HAP-1 (cell line): ENCODE data around the gene SLC25A36.
"Not testable (repeated sequence)": the region's sequence is repeated elsewhere in the genome, so short reads cannot be mapped to it uniquely, and the experiment has no call there.

Experiments
- DNase-seq, 2 experiments: peaks; one replicate each; pipeline ENCODE4 v3.0.0-alpha.2; 2016 to 2020; ENCODE audit warnings: low spot score in 2 of 2
- H3K27me3 ChIP-seq: fragments of 250-450 bp; sonication (Bioruptor Pico); 2 replicates; pipeline ENCODE4 v1.5.1; 2020; ENCODE audit warnings: low read depth, mild to moderate bottlenecking, moderate library complexity
- H3K36me3 ChIP-seq: fragments of 250-450 bp; sonication (Bioruptor Pico); replicated peaks from 2 replicates; pipeline ENCODE4 v1.5.1; 2020; ENCODE audit warnings: mild to moderate bottlenecking
- H3K4me1 ChIP-seq: fragments of 250-450 bp; sonication (Bioruptor Pico); 2 replicates; pipeline ENCODE4 v1.5.1; 2020; ENCODE audit warnings: mild to moderate bottlenecking
- H3K4me3 ChIP-seq: fragments of 250-450 bp; sonication (Bioruptor Pico); 2 replicates; pipeline ENCODE4 v1.5.1; 2020; ENCODE audit warnings: mild to moderate bottlenecking, moderate library complexity
- H3K9me3 ChIP-seq: fragments of 250-450 bp; sonication (Bioruptor Pico); 2 replicates; pipeline ENCODE4 v1.5.1; 2020; ENCODE audit warnings: mild to moderate bottlenecking, moderate library complexity
- in situ Hi-C: fragments of 300-500 bp; cut with MboI; formaldehyde crosslinking; loops from 3 replicates; pipeline ENCODE4 v1.14.3; 2020; ENCODE audit warnings: low sequenced_read_pairs, inconsistent platforms, mixed read lengths

The SLC25A36 gene

GRCh38 chr3:140942221-140943104 lies 827 bp downstream of the SLC25A36 start:
- Histone ChIP-seq H3K9me3 (no peaks in the 10 kb centered on the region), H3K36me3 (peaks cover 10% of the 10 kb centered on the region; the same call in 1 of the 2 replicates), H3K4me3 (peak overlapping the region; percentile 85), H3K4me1 (peaks cover 15% of the 10 kb centered on the region), H3K27me3 (no peaks in the 10 kb centered on the region)
- in situ Hi-C loops, result no loop called here
- DNase-seq, result peak; percentile 35 to 75

GRCh38 chr3:140943781-140944552 lies 2.3 kb downstream of the SLC25A36 start:
- in situ Hi-C loops, result no loop called here
- H3K36me3 ChIP-seq, result peaks cover 13% of the 10 kb centered on the region; the same call in 1 of the 2 replicates
- no peak for DNase-seq
- peak overlapping the region; percentile 85 for H3K4me3 ChIP-seq
- peaks cover 16% of the 10 kb centered on the region for H3K4me1 ChIP-seq
- no peaks in the 10 kb centered on the region for H3K9me3 ChIP-seq
- H3K27me3 ChIP-seq, result no peaks in the 10 kb centered on the region

- Histone ChIP-seq H3K27me3 (no peaks in the 10 kb centered on the region), H3K9me3 (no peaks in the 10 kb centered on the region), H3K36me3 (peaks cover 13% of the 10 kb centered on the region; the same call in 1 of the 2 replicates), H3K4me1 (peaks cover 43% of the 10 kb centered on the region), H3K4me3 (no peak overlapping the region)
- in situ Hi-C loops, result no loop called here
- no peak for DNase-seq
Measured at GRCh38 chr3:140948460-140949249, 7.0 kb downstream of the SLC25A36 start.

- peaks cover 9% of the 10 kb centered on the region; the same call in 1 of the 2 replicates for H3K36me3 ChIP-seq
- H3K4me3 ChIP-seq, result no peak overlapping the region
- no peaks in the 10 kb centered on the region for H3K9me3 ChIP-seq
- no peaks in the 10 kb centered on the region for H3K27me3 ChIP-seq
- peaks cover 44% of the 10 kb centered on the region for H3K4me1 ChIP-seq
- no peak for DNase-seq
- in situ Hi-C loops, result no loop called here
Measured at GRCh38 chr3:140950144-140950543, 8.5 kb downstream of the SLC25A36 start.

DNA sequence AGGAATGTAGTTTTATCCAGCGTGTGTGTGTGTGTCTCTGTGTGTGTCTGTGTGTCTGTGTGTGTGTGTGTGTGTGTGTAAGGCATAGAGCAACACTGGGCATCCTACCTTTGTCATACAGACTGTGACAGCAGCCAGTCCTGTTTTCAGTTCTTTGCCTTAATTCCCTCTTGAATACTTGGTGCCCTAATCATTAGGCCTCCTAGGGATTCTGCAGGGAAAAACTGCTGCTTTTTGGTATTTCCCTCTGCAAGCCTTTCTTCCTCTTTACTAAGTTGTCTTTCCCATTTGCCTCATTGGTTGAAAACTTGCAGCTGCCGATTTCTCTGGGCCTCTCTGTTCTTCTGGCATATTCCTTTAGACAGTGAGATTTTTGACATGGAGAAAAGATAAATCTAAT lies 9.2 kb downstream of the SLC25A36 start:
- Histone ChIP-seq H3K4me1 (peaks cover 44% of the 10 kb centered on the region), H3K36me3 (peaks cover 9% of the 10 kb centered on the region; the same call in 1 of the 2 replicates), H3K4me3 (no peak overlapping the region), H3K9me3 (no peaks in the 10 kb centered on the region), H3K27me3 (no peaks in the 10 kb centered on the region)
- in situ Hi-C loops, result no loop called here
- no peak for DNase-seq

DNA sequence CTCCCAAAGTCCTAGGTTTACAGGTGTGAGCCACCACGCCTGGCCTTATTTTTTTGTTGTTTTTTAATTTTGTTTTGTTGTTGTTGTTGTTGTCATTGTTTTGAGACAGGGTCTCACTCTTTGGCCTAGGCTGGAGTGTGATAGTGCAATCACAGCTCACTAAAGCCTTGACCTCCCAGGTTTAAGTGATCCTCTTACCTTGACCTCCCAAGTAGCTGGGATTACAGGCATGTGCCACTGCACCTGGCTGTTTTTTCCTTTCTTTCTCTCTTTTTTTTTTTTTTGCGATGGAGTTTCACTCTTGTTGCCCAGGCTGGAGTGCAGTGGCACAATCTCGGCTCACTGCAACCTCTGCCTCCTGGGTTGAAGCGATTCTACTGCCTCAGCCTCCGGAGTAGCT lies 10.1 kb downstream of the SLC25A36 start:
- H3K9me3 ChIP-seq, in situ Hi-C loops, H3K27me3 ChIP-seq, H3K36me3 ChIP-seq, H3K4me3 ChIP-seq, DNase-seq: not testable (repeated sequence)
- peaks cover 42% of the 10 kb centered on the region for H3K4me1 ChIP-seq

- H3K9me3 ChIP-seq, result no peaks in the 10 kb centered on the region
- in situ Hi-C loops, result no loop called here
- peak in 1 of 2 experiments; percentile 36 for DNase-seq
- peaks cover 42% of the 10 kb centered on the region for H3K4me1 ChIP-seq
- H3K27me3 ChIP-seq, result no peaks in the 10 kb centered on the region
- no peak overlapping the region for H3K4me3 ChIP-seq
- peaks cover 12% of the 10 kb centered on the region for H3K36me3 ChIP-seq
Measured at GRCh38 chr3:140953028-140953960, 11.7 kb downstream of the SLC25A36 start.

DNA sequence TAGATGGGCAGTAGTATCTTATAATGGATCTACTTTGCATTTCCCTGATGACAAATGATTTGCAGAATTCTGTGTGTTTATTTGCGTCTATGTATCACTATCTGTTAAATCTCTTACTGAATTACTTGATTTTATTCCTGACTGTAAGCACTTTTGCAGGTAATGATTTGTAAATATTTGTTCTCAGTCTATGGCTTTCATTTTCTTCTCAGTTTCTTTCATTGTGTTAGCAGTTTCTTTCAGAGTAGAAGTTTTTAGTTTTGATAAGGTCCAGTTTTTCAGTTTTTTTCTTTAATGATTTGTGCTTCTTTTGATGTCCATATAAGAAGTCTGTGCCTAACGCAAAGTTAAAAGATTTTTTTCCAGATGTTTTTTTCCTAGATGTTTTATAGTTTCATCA lies 12.9 kb downstream of the SLC25A36 start:
- Histone ChIP-seq H3K9me3 (no peaks in the 10 kb centered on the region), H3K27me3 (no peaks in the 10 kb centered on the region), H3K36me3 (peaks cover 14% of the 10 kb centered on the region), H3K4me1 (peaks cover 35% of the 10 kb centered on the region), H3K4me3 (no peak overlapping the region)
- no peak for DNase-seq
- in situ Hi-C loops, result no loop called here

- Histone ChIP-seq H3K36me3 (peaks cover 21% of the 10 kb centered on the region), H3K27me3 (no peaks in the 10 kb centered on the region), H3K4me3 (no peak overlapping the region), H3K4me1 (peaks cover 26% of the 10 kb centered on the region), H3K9me3 (no peaks in the 10 kb centered on the region)
- in situ Hi-C loops, result no loop called here
- no peak for DNase-seq
Measured at GRCh38 chr3:140955645-140956044, 14.0 kb downstream of the SLC25A36 start.

DNA sequence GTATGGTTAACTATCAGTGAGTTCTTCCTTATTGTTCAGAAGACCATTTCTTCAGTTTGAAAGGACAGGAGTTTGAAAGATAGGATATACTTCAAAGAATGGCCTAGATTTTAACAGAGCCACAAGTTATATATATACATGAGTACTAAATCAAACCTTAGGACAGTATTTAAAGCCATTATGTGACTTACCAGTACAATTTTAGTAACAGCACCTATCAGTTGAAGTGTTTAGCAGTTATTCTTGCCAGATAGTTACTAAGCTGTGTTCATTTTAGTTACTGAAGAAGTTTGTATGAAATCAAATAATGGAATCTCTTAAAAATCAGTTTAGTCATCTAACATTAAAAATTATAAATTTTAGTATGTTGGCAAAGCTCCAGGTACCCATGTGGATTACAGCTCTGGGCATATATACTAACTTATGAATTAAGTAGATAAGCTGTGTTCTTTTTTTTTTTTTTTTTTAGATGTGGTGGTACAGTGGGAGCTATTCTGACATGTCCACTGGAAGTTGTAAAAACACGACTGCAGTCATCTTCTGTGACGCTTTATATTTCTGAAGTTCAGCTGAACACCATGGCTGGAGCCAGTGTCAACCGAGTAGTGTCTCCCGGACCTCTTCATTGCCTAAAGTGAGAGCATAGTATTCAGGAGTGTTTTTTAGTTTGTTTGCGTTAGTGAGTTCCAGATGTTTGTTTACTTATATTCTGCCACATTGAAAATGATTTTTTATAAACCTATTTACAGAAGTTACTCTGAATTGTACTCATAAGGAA lies 14.6 kb downstream of the SLC25A36 start:
- Histone ChIP-seq H3K4me3 (no peak overlapping the region), H3K27me3 (no peaks in the 10 kb centered on the region), H3K9me3 (no peaks in the 10 kb centered on the region), H3K36me3 (peaks cover 23% of the 10 kb centered on the region), H3K4me1 (peaks cover 22% of the 10 kb centered on the region)
- in situ Hi-C loops, result no loop called here
- no peak for DNase-seq

DNA sequence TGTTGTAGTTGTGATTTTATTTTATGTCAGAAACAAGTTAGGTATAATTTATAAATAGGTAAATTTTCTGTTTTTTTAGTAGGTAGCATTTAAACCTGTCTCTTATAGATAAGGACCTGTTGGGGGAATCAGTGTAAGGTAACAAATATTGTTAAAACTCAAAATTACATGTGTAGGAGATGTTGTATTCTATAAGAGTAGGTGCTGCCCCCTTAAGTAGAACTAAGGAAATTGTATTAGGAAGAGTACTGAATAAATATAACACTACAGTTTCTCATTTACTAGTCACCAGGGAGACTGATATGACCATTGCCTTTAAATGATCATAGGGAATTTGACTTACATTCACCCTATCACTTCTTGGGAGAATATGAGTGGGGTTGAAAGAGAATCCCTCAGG lies 31.2 kb downstream of the SLC25A36 start:
- no peaks in the 10 kb centered on the region for H3K9me3 ChIP-seq
- H3K4me1 ChIP-seq, result no peaks in the 10 kb centered on the region
- DNase-seq, result no peak
- H3K27me3 ChIP-seq, result no peaks in the 10 kb centered on the region
- in situ Hi-C loops, result no loop called here
- peaks cover 37% of the 10 kb centered on the region for H3K36me3 ChIP-seq
- H3K4me3 ChIP-seq, result no peak overlapping the region

DNA sequence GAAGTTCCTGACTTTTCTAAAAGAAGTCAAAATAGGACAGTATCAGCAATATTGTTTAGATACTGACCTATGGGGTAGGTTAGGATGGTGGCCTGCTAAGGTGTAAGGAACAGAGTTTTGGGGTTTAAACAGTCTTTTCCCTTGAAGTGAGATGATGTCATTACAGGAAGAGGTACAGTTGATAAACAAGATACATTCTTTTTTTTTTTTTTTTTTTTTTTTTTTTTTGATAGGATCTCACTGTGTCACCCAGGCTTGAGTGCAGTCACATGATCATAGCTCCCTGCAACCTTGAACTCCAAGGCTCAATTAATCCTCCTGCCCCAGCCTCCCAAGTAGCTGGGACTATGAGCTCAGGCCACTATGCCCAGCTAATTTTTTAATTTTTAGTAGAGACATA lies 33.3 kb downstream of the SLC25A36 start:
- DNase-seq, result no peak
- no peaks in the 10 kb centered on the region for H3K4me1 ChIP-seq
- H3K36me3 ChIP-seq, result peaks cover 36% of the 10 kb centered on the region
- H3K27me3 ChIP-seq, result no peaks in the 10 kb centered on the region
- H3K9me3 ChIP-seq, result no peaks in the 10 kb centered on the region
- in situ Hi-C loops, result no loop called here
- H3K4me3 ChIP-seq, result no peak overlapping the region
